NT2/D1 (cell line): ENCODE measurements around the gene WWP2.
"Not testable (repeated sequence)": the region's sequence is repeated elsewhere in the genome, so short reads cannot be mapped to it uniquely, and the experiment has no call there.

Source experiments
- SUZ12 ChIP-seq: IDR thresholded peaks from 2 replicates; pipeline ENCODE4 v1.6.1; 2011; ENCODE audit not compliant: insufficient read length, insufficient read depth; ENCODE audit errors: extremely low read depth
- YY1 ChIP-seq: IDR thresholded peaks from 2 replicates; pipeline ENCODE4 v1.6.1; 2011; ENCODE audit not compliant: insufficient read length, insufficient read depth
- ZNF274 ChIP-seq: IDR thresholded peaks from 2 replicates; pipeline ENCODE4 v1.6.1; 2011; ENCODE audit warnings: mild to moderate bottlenecking, low read depth, low read length

DNA sequence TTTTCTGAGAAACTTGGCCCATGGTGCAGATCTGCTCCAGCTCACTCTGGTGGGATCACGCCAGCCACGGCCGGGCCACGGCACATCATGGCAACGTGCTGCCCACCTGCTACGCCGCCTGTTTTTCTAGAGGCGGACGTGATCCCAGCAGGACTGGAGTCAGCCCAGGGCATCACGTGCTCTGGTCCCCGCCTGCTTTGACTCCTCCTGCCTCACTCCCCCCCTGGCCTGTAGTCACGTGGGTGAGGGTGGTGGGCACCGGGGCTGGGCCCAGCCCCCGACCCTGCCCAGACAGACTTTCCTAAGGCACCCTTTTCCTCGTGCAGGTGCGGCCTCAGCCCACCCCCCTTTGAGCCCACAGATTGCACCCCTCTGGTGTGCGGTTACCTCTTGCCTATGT, 188.3 kb downstream of the WWP2 start:
- TF ChIP-seq SUZ12, YY1, ZNF274: not testable (repeated sequence)
